ENCODE results near the gene ZNF593OS. TPM values are rescaled to one million over a fixed set of nuclear protein-coding genes. Genes with fewer than 3 reads are reported as not detected.

Gene ZNF593OS
- total and polyA plus RNA-seq, 2 donors (not counting 3 experiments of a cell fraction or from before 2014, with no cell fraction given) = not detected

GRCh38 chr1:26125382-26125781 lies 46.2 kb downstream of the ZNF593OS start:
- Histone ChIP-seq H3K27ac (ENCODE audit: insufficient read depth, low read depth, low read length) (no peak overlapping the region), H3K79me2 (ENCODE audit: control insufficient read depth, insufficient read depth, low read length) (no peaks in the 10 kb centered on the region), H3K4me2 (ENCODE audit: insufficient read depth, low read length) (no peak overlapping the region), H3K36me3 (ENCODE audit: control insufficient read depth in 2 of 2, extremely low read depth in 1 of 2, insufficient read depth in 2 of 2, low read length in 2 of 2) (peaks cover 0 to 2% of the 10 kb centered on the region in 2 experiments), H2AFZ (ENCODE audit: low read depth, low read length) (no peak overlapping the region), H3K27me3 (ENCODE audit: control insufficient read depth in 2 of 2, insufficient read depth in 2 of 2, low read length in 2 of 2) (no peaks in the 10 kb centered on the region), H4K20me1 (replicated peaks; ENCODE audit: control insufficient read depth, extremely low read depth, insufficient read depth, low read length) (no peaks in the 10 kb centered on the region), H3K9ac (replicated peaks; ENCODE audit: extremely low read depth, insufficient read depth, low read length) (no peak overlapping the region), H3K4me1 (ENCODE audit: control insufficient read depth, extremely low read depth, insufficient read depth, low read length) (peaks cover 16% of the 10 kb centered on the region), H3K4me3 (replicated peaks in 1 of 3; ENCODE audit: insufficient read depth in 1 of 3, low read depth in 1 of 3, low read length in 3 of 3) (no peak overlapping the region), H3K9me3 (replicated peaks; ENCODE audit: control insufficient read depth, insufficient read depth, low read length) (no peaks in the 10 kb centered on the region), H3K9me1 (replicated peaks; ENCODE audit: control insufficient read depth, extremely low read depth, insufficient read depth, low read length) (peaks cover 2% of the 10 kb centered on the region)
- dilution Hi-C loops (cut with MboI; ENCODE audit: extremely low pct_ligation_motif_present, low sequenced_read_pairs) = no loop called here
- ChIA-PET POLR2A (interaction anchor here (1.0 kb wide), 1 partner anchor 19 kb away, joined by 3 read pairs; no protein-coding TSS in a partner anchor), CTCF (interaction anchor here (0.6 to 7.7 kb wide), 9 partner anchors 13 to 238 kb away, joined by 3 to 62 read pairs (median 7); no protein-coding TSS in a partner anchor)
- TF ChIP-seq GATA2 (IDR thresholded peaks at IDR 0.05; ENCODE audit: insufficient read depth, insufficient read length, low read depth, low read length) (no peak), POLR2A (IDR thresholded peaks at IDR 0.05; ENCODE audit: low read depth, low read length) (no peak), MAX (IDR thresholded peaks at IDR 0.05; ENCODE audit: insufficient read depth, insufficient read length) (no peak), JUN (IDR thresholded peaks at IDR 0.05; ENCODE audit: borderline replicate concordance, insufficient read depth, insufficient read length, low read depth) (no peak), CTCF (IDR thresholded peaks at IDR 0.05; ENCODE audit: extremely low read depth in 1 of 2, insufficient read depth in 1 of 2, low read depth in 1 of 2, low read length in 2 of 2) (no peak), FOS (IDR thresholded peaks at IDR 0.05; ENCODE audit: borderline replicate concordance, insufficient read depth, low read length) (no peak)
- no TSS peak for BruUV-seq (replicated peaks)
- intact Hi-C loops (cut with micrococcal nuclease) = no loop called here
- FAIRE-seq = no peak
- no peak for DNase-seq (ENCODE audit: low read depth, low spot score)

Measured in endothelial cell of umbilical vein (primary cell).